ENCODE data around the gene MSH5. TPM values are rescaled to one million over a fixed set of nuclear protein-coding genes. Genes with fewer than 3 reads are reported as not detected.
"Not testable (repeated sequence)": the region's sequence is repeated elsewhere in the genome, so short reads cannot be mapped to it uniquely, and the experiment has no call there.

MSH5 gene
- total and polyA plus RNA-seq, 9 donors, result 5.3 to 20.8 (median 11.2) TPM

DNA sequence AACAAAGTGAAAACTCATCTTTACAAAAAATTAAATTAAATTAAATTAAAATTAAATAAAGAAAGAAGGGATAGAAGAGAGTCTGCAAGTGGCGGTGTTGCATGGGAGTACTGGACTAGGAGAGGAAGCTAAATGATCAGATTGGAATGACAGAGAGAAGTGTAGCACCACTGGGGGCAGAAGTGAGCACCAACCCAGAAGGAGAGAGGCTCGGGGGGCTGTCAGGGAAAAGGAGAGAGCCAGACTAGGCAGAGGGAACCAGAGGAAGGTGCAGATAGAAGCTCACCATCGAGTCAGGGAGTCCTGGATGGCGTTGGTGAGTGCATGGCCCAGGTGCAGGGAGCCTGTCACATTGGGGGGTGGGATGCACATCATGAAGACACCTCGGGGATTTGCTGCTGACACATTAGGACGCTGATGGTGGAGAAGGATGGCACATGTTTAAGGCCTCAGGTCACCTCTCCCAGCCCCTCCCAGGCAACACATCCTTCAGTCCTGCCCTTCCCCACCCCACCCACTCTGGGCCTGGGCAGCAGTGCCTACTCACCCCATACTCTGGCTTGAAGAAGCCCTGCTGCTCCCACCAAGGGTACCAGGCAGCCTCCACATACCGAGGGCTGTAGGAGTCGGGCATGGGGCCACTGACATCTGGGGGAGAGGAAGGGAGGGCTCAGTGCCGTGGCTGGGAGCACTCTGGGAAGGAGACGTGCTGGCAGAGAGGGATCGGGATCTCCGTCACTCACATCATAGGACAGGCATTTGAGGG, 51.7 kb downstream of the MSH5 start:
- Histone ChIP-seq H3K9me3 (replicated peaks; ENCODE audit: control insufficient read depth, low read depth, low read length) (no peaks in the 10 kb centered on the region), H3K4me3 (ENCODE audit: low read length) (no peak overlapping the region), H3K27me3 (ENCODE audit: control insufficient read depth, insufficient read depth, low read length) (no peaks in the 10 kb centered on the region), H3K36me3 (ENCODE audit: control insufficient read depth, insufficient read depth, low read length) (peaks cover 38% of the 10 kb centered on the region), H3K4me1 (ENCODE audit: control insufficient read depth, insufficient read depth, low read length) (peaks cover 18% of the 10 kb centered on the region), H3K27ac (ENCODE audit: low read length) (no peak overlapping the region)
- peak; percentile 68 for DNase-seq
- WGBS (ENCODE audit: insufficient coverage), result 23% methylated on average over 4 of the region's 12 CpGs

- Histone ChIP-seq H3K9me3 (replicated peaks; ENCODE audit: control insufficient read depth, low read depth, low read length) (no peaks in the 10 kb centered on the region), H3K4me3 (ENCODE audit: low read length) (no peak overlapping the region), H3K36me3 (ENCODE audit: control insufficient read depth, insufficient read depth, low read length) (peaks cover 37% of the 10 kb centered on the region), H3K4me1 (ENCODE audit: control insufficient read depth, insufficient read depth, low read length) (peaks cover 18% of the 10 kb centered on the region), H3K27me3 (ENCODE audit: control insufficient read depth, insufficient read depth, low read length) (no peaks in the 10 kb centered on the region), H3K27ac (ENCODE audit: low read length) (no peak overlapping the region)
- WGBS (ENCODE audit: insufficient coverage), result no CpG with 5 or more reads among the region's 3 CpGs
- no peak for DNase-seq
These were observed 52.2 kb downstream of the MSH5 start for GRCh38 chr6:31792090-31792374.

- H3K36me3 ChIP-seq (ENCODE audit: control insufficient read depth, insufficient read depth, low read length), result peaks cover 41% of the 10 kb centered on the region
- H3K4me1 ChIP-seq (ENCODE audit: control insufficient read depth, insufficient read depth, low read length), result peaks cover 18% of the 10 kb centered on the region
- H3K27me3 ChIP-seq (ENCODE audit: control insufficient read depth, insufficient read depth, low read length), result no peaks in the 10 kb centered on the region
- no peak for DNase-seq
- H3K9me3 ChIP-seq (replicated peaks; ENCODE audit: control insufficient read depth, low read depth, low read length), result no peaks in the 10 kb centered on the region
- no peak overlapping the region for H3K4me3 ChIP-seq (ENCODE audit: low read length)
- WGBS (ENCODE audit: insufficient coverage), result 83% methylated on average over 7 of the region's 12 CpGs
- no peak overlapping the region for H3K27ac ChIP-seq (ENCODE audit: low read length)
These were observed 53.0 kb downstream of the MSH5 start for GRCh38 chr6:31792761-31793171.

DNA sequence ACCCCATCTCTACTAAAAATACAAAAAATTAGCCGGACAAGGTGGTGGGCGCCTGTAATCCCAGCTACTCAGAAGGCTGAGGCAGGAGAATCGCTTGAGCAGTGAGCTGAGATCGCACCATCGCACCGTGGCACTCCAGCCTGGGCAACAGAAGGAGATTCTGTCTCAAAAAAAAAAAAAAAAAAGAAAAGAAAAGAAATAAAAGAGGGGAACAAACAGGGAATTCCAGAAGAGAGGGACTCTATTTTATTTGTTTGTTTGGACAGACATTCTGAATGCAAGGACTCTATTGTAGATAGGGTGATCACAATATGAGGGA, 54.1 kb downstream of the MSH5 start:
- 100% methylated on average over 2 of the region's 6 CpGs for WGBS (ENCODE audit: insufficient coverage)
- H3K27me3 ChIP-seq (ENCODE audit: control insufficient read depth, insufficient read depth, low read length); H3K4me3 ChIP-seq (ENCODE audit: low read length); H3K9me3 ChIP-seq (replicated peaks; ENCODE audit: control insufficient read depth, low read depth, low read length); DNase-seq: not testable (repeated sequence)
- H3K36me3 ChIP-seq (ENCODE audit: control insufficient read depth, insufficient read depth, low read length), result peaks cover 44% of the 10 kb centered on the region
- peaks cover 18% of the 10 kb centered on the region for H3K4me1 ChIP-seq (ENCODE audit: control insufficient read depth, insufficient read depth, low read length)
- H3K27ac ChIP-seq (ENCODE audit: low read length), result peak overlapping the region; percentile 97

DNA sequence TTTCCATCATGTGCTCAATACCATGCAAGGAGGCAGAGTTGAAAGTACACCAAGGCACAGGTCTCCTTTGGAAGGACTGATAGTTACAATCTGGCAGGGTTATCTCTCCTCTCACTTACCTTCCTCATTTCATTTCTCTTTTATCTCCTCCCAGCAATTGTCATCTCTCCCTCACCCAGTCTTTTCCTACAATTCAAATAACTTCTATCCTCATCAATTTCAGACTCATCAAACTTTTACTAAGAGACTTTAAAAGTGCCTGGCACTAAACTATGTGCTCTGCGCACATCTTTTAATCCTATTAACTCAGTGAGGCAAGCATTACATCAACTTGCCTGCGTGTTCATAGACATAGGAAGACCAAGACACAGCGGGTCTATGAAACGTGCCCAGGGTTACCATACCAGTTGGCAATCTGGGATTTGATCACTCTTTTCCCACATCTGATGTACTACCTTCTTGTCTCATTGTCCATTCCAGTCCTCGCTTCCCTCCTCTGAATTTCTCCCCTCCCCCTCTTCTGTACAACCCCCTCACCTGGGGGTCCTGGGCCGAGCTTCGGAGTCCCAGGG, 54.6 kb downstream of the MSH5 start:
- WGBS (ENCODE audit: insufficient coverage), result 12% methylated on average over 7 of the region's 7 CpGs

GRCh38 chr6:31794866-31795615, 55.2 kb downstream of the MSH5 start:
- Histone ChIP-seq H3K4me1 (ENCODE audit: control insufficient read depth, insufficient read depth, low read length) (peaks cover 18% of the 10 kb centered on the region), H3K27ac (ENCODE audit: low read length) (peak overlapping the region; percentile 97), H3K9me3 (replicated peaks; ENCODE audit: control insufficient read depth, low read depth, low read length) (no peaks in the 10 kb centered on the region), H3K4me3 (ENCODE audit: low read length) (peak overlapping the region; percentile 97), H3K36me3 (ENCODE audit: control insufficient read depth, insufficient read depth, low read length) (peaks cover 35% of the 10 kb centered on the region), H3K27me3 (ENCODE audit: control insufficient read depth, insufficient read depth, low read length) (no peaks in the 10 kb centered on the region)
- WGBS (ENCODE audit: insufficient coverage), result 1% methylated on average over 29 of the region's 44 CpGs
- DNase-seq, result peak; percentile 52

More for the DNA sequence above, 54.6 kb downstream of the MSH5 start:
- no peak for DNase-seq
- Histone ChIP-seq H3K4me1 (ENCODE audit: control insufficient read depth, insufficient read depth, low read length) (peaks cover 18% of the 10 kb centered on the region), H3K9me3 (replicated peaks; ENCODE audit: control insufficient read depth, low read depth, low read length) (no peaks in the 10 kb centered on the region), H3K36me3 (ENCODE audit: control insufficient read depth, insufficient read depth, low read length) (peaks cover 42% of the 10 kb centered on the region), H3K27ac (ENCODE audit: low read length) (peak overlapping the region; percentile 97), H3K27me3 (ENCODE audit: control insufficient read depth, insufficient read depth, low read length) (no peaks in the 10 kb centered on the region), H3K4me3 (ENCODE audit: low read length) (peak overlapping the region; percentile 97)

DNA sequence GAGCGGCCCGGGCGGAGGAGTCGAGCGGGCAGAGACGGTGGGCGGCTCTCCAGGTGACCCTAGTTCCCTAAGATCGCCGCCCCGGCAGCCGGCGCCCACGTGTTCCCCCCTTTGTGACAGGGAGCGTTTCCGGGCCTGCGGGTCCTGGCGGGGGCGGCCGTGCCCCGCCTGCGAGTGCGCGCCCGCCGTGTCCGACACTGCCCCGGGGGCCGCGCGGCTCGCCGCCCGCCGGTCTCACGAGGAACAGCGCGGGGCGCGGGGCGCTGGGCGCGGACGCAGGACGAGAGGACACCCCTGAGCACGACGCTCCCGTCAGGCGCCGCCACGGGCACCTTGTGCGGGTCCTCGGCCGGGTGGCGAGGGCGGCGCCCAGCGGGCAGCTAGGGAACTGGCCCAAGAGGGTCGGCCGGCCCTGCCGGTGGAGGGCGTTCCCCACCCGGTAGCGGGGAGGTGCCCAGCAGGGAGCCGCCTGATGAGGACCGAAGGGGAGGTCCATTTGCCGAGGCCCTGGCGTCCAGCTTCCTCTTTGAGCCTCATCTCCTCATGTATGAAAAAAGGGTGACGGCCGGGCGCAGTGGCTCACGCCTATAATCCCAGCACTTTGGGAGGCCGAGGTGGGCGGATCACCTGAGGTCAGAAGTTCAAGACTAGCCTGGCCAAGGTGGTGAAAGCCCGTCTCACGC, 56.0 kb downstream of the MSH5 start, which contains the start of gene VARS1:
Gene VARS1, minus strand, starts transcription at position 137 of the 683 bp plus-strand sequence. CDS start 535 bp downstream, outside the sequence.
- H3K9me3 ChIP-seq (replicated peaks; ENCODE audit: control insufficient read depth, low read depth, low read length), result no peaks in the 10 kb centered on the region
- under 1% methylated on average over 75 of the region's 75 CpGs for WGBS (ENCODE audit: insufficient coverage)
- no peaks in the 10 kb centered on the region for H3K27me3 ChIP-seq (ENCODE audit: control insufficient read depth, insufficient read depth, low read length)
- H3K27ac ChIP-seq (ENCODE audit: low read length), result peak within 1 kb of the TSS; percentile 97
- H3K36me3 ChIP-seq (ENCODE audit: control insufficient read depth, insufficient read depth, low read length), result peaks cover 32% of the 10 kb centered on the region
- peak within 1 kb of the TSS; percentile 97 for H3K4me3 ChIP-seq (ENCODE audit: low read length)
- peaks cover 18% of the 10 kb centered on the region for H3K4me1 ChIP-seq (ENCODE audit: control insufficient read depth, insufficient read depth, low read length)
- DNase-seq, result peak; percentile 92

- Histone ChIP-seq H3K9me3 (replicated peaks; ENCODE audit: control insufficient read depth, low read depth, low read length) (no peaks in the 10 kb centered on the region), H3K27ac (ENCODE audit: low read length) (peak overlapping the region; percentile 25), H3K36me3 (ENCODE audit: control insufficient read depth, insufficient read depth, low read length) (peaks cover 26% of the 10 kb centered on the region), H3K27me3 (ENCODE audit: control insufficient read depth, insufficient read depth, low read length) (no peaks in the 10 kb centered on the region), H3K4me1 (ENCODE audit: control insufficient read depth, insufficient read depth, low read length) (peaks cover 18% of the 10 kb centered on the region), H3K4me3 (ENCODE audit: low read length) (no peak overlapping the region)
- no CpG with 5 or more reads among the region's 2 CpGs for WGBS (ENCODE audit: insufficient coverage)
- no peak for DNase-seq
These were observed 57.2 kb downstream of the MSH5 start for GRCh38 chr6:31796993-31797385.

- Histone ChIP-seq H3K27ac (ENCODE audit: low read length) (peak overlapping the region; percentile 25), H3K4me3 (ENCODE audit: low read length) (no peak overlapping the region), H3K9me3 (replicated peaks; ENCODE audit: control insufficient read depth, low read depth, low read length) (no peaks in the 10 kb centered on the region), H3K36me3 (ENCODE audit: control insufficient read depth, insufficient read depth, low read length) (peaks cover 20% of the 10 kb centered on the region), H3K27me3 (ENCODE audit: control insufficient read depth, insufficient read depth, low read length) (no peaks in the 10 kb centered on the region), H3K4me1 (ENCODE audit: control insufficient read depth, insufficient read depth, low read length) (peaks cover 18% of the 10 kb centered on the region)
- no CpG with 5 or more reads among the region's 5 CpGs for WGBS (ENCODE audit: insufficient coverage)
- DNase-seq, result no peak
These were observed 57.8 kb downstream of the MSH5 start for GRCh38 chr6:31797588-31797987.

GRCh38 chr6:31799781-31800180, 60.0 kb downstream of the MSH5 start:
- Histone ChIP-seq H3K9me3 (replicated peaks; ENCODE audit: control insufficient read depth, low read depth, low read length) (no peaks in the 10 kb centered on the region), H3K27me3 (ENCODE audit: control insufficient read depth, insufficient read depth, low read length) (no peaks in the 10 kb centered on the region), H3K4me3 (ENCODE audit: low read length) (no peak overlapping the region), H3K27ac (ENCODE audit: low read length) (no peak overlapping the region), H3K4me1 (ENCODE audit: control insufficient read depth, insufficient read depth, low read length) (peaks cover 11% of the 10 kb centered on the region), H3K36me3 (ENCODE audit: control insufficient read depth, insufficient read depth, low read length) (peaks cover 28% of the 10 kb centered on the region)
- WGBS (ENCODE audit: insufficient coverage), result no CpG with 5 or more reads among the region's 12 CpGs
- DNase-seq, result peak; percentile 67

All from muscle of leg (tissue), 11 donors.